GM21381 (cell line): Measurements from ENCODE around the gene RPEL1.
"Not testable (repeated sequence)": the region's sequence is repeated elsewhere in the genome, so short reads cannot be mapped to it uniquely, and the experiment has no call there.

Experiments used
- ATAC-seq: cut with Tn5 transposase; IDR thresholded peaks from one replicate; pipeline ENCODE4 v1.9.1; 2021; ENCODE audit warnings: mild to moderate bottlenecking, moderate library complexity; ENCODE audit not compliant: unreplicated experiment

Gene RPEL1

DNA sequence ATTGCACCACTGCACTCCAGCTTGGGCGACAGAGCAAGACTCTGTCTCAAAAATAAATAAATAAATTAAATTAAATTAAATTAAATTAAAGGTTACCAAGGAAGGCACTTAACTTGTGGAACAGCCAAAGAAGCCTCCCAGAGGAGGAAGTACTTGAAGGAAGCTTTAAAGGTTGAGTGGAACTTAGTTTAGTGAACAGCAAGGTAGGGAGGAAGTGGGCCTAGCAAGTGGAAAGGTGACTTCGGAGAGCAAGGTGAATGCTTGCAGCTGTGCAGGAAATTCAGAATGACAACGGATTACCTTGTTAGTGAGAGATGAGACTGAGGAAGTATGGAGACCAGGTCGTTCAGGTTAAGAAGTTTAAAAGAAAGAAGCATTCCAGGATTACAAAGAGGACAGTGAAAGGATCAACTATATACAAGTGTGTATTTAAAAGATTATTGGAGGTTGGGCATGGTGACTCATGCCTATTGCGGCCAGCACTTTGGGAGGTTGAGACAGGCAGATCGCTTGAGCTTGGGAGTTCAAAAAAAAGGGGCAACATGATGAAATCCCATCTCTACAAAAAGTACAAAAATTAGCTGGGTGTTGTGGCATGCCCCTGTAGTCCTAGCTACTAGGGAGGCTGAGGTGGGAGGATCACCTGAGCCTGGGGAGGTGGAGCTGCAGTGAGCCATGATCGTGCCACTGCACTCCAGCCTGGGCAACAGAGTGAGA, 12.8 kb upstream of the RPEL1 start:
- no peak for ATAC-seq

- ATAC-seq: no peak
Observed at GRCh38 chr10:103235775-103236174, 9.9 kb upstream of the RPEL1 start.

GRCh38 chr10:103238506-103239252, 7.0 kb upstream of the RPEL1 start:
- no peak for ATAC-seq

DNA sequence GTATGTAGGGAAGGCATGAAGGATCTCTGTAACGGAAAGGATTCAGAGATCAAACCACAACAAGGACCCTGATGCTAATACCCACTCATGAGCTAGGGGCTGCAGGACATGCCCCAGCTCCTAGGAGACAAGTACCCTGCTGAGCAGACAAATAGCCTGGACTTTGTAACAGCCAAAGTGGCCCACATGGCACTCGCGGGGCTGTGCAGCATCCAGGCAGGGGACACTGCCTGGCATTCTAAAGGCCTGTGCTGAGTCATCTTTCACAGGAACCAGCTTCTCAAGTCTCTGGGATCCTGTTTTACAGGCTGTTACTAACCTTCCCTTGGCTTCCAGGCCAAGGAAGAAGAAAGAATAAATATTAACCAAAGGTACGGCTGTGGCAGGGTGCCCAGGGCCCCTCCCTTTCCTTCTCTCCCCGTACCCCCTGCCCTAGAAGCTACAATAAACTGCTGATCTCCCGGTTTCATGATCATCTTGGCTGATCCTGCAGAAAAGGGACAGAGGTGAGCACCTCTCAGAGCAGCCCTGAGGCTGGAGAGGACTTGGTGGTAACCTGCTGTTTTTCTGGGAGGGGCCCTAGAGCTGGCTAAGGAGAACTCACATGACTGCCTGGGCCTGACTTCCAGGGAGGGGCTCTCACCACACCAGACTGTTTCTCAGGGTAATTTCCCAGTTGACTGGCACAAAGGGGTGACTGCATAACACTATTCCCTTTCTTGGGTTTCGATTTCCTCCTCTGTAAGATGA, 4.2 kb upstream of the RPEL1 start:
- no peak for ATAC-seq

- no peak for ATAC-seq
Observed at GRCh38 chr10:103244666-103245271, 918 bp upstream of the RPEL1 start.

DNA sequence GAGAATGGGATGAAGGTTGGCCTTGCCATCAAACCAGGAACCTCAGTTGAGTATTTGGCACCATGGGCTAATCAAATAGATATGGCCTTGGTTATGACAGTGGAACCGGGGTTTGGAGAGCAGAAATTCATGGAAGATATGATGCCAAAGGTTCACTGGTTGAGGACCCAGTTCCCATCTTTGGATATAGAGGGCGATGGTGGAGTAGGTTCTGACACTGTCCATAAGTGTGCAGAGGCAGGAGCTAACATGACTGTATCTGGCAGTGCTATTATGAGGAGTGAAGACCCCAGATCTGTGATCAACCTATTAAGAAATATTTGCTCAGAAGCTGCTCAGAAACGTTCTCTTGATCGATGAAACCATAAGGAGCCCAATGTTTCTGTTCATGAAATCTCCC, 637 bp downstream of the RPEL1 start:
- no peak for ATAC-seq

DNA sequence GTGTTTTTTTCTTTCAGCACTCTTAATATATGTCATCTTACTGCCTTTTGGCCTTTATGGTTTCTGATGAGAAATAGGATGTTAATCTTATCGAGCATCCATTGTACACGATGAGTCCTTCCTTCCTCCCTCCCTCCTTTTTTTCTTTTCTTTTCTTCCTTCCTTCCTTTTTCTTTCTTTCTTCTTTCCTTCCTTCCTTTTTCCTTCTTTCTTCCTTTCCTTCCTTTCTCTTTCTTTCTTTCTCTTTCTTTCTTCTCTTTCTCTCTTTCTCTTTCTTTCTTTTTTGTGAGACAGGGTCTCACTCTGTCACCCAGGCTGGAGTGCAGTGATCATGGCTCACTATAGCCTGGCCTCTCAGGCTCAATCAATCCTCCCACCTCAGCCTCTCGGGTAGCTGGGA, 8.4 kb downstream of the RPEL1 start:
- ATAC-seq: no peak

GRCh38 chr10:103254538-103255325, 9.0 kb downstream of the RPEL1 start:
- no peak for ATAC-seq

DNA sequence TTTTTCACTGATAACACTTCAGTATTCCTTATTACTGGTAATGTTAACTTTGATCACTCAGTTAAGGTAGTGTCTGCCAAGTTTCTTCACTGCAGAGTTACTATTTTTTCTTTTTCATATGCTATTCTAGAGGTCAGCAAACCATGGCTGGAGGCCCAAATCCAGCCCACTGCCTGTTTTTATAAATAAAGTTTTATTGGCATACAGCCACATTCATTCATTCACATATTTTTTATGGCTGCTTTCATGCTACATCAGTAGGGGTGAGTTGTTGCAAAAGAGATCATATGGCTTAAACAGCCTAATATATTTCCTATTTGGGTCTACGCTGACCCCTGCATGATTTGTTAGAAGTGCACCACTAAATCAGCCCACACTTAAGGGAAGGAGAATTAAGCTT, 10.9 kb downstream of the RPEL1 start:
- ATAC-seq: no peak

- ATAC-seq: no peak
Observed at GRCh38 chr10:103257812-103258211, 12.1 kb downstream of the RPEL1 start.

DNA sequence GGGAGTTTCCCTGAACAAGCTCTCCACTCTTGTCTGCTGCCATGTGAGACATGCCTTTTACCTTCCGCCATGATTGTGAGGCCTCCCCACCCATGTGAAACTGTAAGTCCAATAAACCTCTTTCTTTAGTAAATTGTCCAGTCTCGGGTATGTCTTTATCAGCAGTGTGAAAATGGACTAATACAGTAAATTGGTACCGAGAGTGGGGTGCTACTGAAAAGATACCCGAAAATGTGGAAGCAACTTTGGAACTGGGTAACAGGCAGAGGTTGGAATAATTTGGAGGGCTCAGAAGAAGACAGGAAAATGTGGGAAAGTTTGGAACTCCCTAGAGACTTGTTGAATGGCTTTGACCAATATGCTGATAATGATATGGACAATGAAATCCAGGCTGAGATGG, 13.2 kb downstream of the RPEL1 start:
- not testable (repeated sequence) for ATAC-seq

DNA sequence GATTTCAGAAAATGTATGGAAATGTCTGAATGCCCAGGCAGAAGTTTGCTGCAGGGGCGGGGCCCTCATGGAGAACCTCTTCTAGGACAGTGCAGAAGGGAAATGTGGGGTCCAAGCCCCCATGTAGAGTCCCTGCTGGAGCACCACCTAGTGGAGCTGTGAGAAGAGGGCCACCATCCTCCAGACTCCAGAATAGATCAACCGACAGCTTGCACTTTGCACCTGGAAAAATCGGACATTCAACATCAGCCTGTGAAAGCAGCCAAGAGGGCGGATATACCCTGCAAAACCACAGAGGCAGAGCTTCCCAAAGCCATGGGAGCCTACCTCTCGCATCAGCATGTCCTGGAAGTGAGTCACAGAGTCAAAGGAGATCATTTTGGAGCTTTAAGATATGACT, 14.3 kb downstream of the RPEL1 start:
- no peak for ATAC-seq

GRCh38 chr10:103262229-103262628, 16.5 kb downstream of the RPEL1 start:
- ATAC-seq: no peak

DNA sequence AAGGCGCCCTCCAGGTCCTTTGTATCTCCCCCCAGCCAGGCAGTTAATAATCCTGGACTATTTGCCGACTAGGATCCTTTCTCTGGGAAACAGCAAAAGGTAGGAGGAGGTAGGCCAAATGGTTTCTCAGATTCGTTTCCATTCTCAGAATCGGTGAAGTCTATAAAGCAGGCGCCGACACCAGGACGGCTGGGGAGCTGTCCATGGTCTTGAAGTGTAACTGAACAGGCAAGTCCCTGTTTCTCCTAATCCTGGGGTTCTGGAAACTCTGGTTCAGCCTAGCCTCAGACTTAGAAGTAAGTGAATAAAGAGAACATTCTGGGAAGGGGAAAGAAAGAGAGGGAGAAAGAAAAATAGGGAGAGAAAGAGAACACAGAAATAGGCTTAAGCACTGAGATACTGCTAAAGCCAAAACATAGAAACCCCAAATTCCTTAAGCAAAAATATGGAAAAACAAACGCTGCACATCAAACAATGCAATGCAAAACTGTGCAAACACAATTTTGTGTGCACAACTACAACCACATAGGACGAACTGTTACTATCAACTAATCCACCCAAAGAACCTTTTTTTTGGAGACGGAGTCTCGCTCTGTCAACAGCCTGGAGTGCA, 20.1 kb downstream of the RPEL1 start:
- no peak for ATAC-seq

DNA sequence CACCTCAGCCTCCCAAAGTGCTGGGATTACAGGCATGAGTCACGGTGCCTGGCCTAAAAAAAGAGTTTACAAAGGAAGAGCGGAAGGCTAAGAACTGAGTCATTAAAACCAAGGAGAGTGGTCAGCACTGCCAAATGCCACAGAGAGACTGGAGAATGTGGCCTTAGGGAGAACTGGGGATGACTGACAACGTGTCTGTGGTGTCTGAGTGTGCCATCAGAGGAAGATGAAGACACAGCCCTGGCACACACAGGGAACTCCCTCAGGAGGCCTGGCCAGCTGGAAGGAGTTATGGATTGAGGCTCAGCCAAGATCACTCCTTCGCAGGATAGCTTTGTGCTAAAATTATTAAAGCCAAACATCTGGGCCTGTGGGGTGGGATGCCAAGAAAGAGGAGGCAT, 27.4 kb downstream of the RPEL1 start:
- ATAC-seq: no peak

- no peak for ATAC-seq
Observed at GRCh38 chr10:103276251-103276895, 30.7 kb downstream of the RPEL1 start.

DNA sequence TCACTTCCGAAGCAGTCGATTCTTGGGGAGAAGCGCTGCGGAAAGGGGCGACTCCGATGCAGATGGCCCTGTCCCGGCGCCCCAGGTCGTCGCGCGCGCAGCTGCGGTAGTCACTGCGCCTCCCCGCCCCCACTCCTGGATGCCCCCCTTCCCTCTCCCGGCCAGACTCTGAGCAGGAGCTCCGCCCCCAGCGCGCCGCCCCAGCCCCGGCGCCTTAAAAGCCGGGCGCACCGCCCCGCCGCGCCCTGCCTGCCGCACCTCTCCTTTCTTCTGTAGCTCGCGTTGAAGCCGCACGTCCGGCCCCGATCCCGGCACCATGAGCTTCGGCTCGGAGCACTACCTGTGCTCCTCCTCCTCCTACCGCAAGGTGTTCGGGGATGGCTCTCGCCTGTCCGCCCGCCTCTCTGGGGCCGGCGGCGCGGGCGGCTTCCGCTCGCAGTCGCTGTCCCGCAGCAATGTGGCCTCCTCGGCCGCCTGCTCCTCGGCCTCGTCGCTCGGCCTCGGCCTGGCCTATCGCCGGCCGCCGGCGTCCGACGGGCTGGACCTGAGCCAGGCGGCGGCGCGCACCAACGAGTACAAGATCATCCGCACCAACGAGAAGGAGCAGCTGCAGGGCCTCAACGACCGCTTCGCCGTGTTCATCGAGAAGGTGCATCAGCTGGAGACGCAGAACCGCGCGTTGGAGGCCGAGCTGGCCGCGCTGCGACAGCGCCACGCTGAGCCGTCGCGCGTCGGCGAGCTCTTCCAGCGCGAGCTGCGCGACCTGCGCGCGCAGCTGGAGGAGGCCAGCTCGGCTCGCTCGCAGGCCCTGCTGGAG, 31.4 kb downstream of the RPEL1 start, which contains the start of gene INA:
Gene INA, plus strand, starts transcription at position 243 of the 817 bp plus-strand sequence. Its CDS starts 74 bp downstream, at position 317.
- no peak for ATAC-seq

DNA sequence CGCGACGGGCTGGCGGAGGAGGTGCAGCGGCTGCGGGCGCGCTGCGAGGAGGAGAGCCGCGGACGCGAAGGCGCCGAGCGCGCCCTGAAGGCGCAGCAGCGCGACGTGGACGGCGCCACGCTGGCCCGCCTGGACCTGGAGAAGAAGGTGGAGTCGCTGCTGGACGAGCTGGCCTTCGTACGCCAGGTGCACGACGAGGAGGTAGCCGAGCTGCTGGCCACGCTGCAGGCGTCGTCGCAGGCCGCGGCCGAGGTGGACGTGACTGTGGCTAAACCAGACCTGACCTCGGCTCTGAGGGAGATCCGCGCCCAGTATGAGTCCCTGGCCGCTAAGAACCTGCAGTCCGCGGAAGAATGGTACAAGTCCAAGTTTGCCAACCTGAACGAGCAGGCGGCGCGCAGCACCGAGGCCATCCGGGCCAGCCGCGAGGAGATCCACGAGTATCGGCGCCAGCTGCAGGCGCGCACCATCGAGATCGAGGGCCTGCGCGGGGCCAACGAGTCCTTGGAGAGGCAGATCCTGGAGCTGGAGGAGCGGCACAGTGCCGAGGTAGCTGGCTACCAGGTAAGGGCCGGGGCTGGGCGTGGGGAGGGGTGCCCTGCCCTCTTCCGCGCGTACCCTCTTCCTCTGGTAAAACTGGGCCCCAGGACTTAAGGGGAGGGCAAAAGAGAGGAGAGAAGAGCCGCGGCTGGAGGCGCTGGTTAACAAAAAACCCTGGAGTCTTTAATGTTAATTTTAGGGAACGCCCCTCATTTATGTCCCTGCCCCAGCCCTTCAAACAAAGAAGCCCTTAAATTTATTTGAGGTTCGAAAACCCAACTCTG, 32.2 kb downstream of the RPEL1 start:
- no peak for ATAC-seq
